ENCODE measurements around the gene ATXN7.

ATXN7 gene

GRCh38 chr3:63878394-63879060 is 14.9 kb downstream of the ATXN7 start:
- H3K4me1 Mint-ChIP-seq = peaks cover 65% of the 10 kb centered on the region

GRCh38 chr3:63880653-63881052 is 17.0 kb downstream of the ATXN7 start:
- no peaks in the 10 kb centered on the region for H3K27me3 Mint-ChIP-seq
- H3K9me3 Mint-ChIP-seq = no peaks in the 10 kb centered on the region
- peaks cover 59% of the 10 kb centered on the region for H3K4me1 Mint-ChIP-seq
- no peak for ATAC-seq
- no peak overlapping the region for H3K4me3 Mint-ChIP-seq
- H3K27ac Mint-ChIP-seq = peak overlapping the region; percentile 12
- peaks cover 12% of the 10 kb centered on the region for H3K36me3 Mint-ChIP-seq

More at GRCh38 chr3:63878394-63879060, 14.9 kb downstream of the ATXN7 start:
- H3K27ac Mint-ChIP-seq = peak overlapping the region; percentile 1
- H3K27me3 Mint-ChIP-seq = no peaks in the 10 kb centered on the region
- no peaks in the 10 kb centered on the region for H3K9me3 Mint-ChIP-seq
- H3K4me3 Mint-ChIP-seq = no peak overlapping the region
- ATAC-seq = no peak
- peaks cover 11% of the 10 kb centered on the region for H3K36me3 Mint-ChIP-seq

GRCh38 chr3:63886858-63887257 is 23.2 kb downstream of the ATXN7 start:
- Mint-ChIP-seq H3K9me3 (no peaks in the 10 kb centered on the region), H3K36me3 (peaks cover 13% of the 10 kb centered on the region), H3K4me3 (no peak overlapping the region), H3K27ac (no peak overlapping the region), H3K4me1 (peaks cover 22% of the 10 kb centered on the region), H3K27me3 (no peaks in the 10 kb centered on the region)
- no peak for ATAC-seq

GRCh38 chr3:63891518-63891917 is 27.9 kb downstream of the ATXN7 start:
- Mint-ChIP-seq H3K4me3 (no peak overlapping the region), H3K36me3 (peaks cover 16% of the 10 kb centered on the region), H3K27me3 (no peaks in the 10 kb centered on the region), H3K9me3 (no peaks in the 10 kb centered on the region), H3K27ac (no peak overlapping the region), H3K4me1 (peaks cover 45% of the 10 kb centered on the region)
- no peak for ATAC-seq

- H3K27ac Mint-ChIP-seq = no peak overlapping the region
- peaks cover 16% of the 10 kb centered on the region for H3K36me3 Mint-ChIP-seq
- no peak overlapping the region for H3K4me3 Mint-ChIP-seq
- no peaks in the 10 kb centered on the region for H3K27me3 Mint-ChIP-seq
- no peaks in the 10 kb centered on the region for H3K9me3 Mint-ChIP-seq
- peaks cover 46% of the 10 kb centered on the region for H3K4me1 Mint-ChIP-seq
- ATAC-seq = no peak
Observed at GRCh38 chr3:63892773-63893352, 29.2 kb downstream of the ATXN7 start.

- ATAC-seq = no peak
- no peaks in the 10 kb centered on the region for H3K27me3 Mint-ChIP-seq
- peak overlapping the region; percentile 28 for H3K27ac Mint-ChIP-seq
- no peak overlapping the region for H3K4me3 Mint-ChIP-seq
- H3K36me3 Mint-ChIP-seq = peaks cover 26% of the 10 kb centered on the region
- H3K4me1 Mint-ChIP-seq = peaks cover 46% of the 10 kb centered on the region
- H3K9me3 Mint-ChIP-seq = no peaks in the 10 kb centered on the region
Observed at GRCh38 chr3:63895422-63896189, 31.9 kb downstream of the ATXN7 start.

- no peak for ATAC-seq
Observed at GRCh38 chr3:63896332-63897030, 32.8 kb downstream of the ATXN7 start.

GRCh38 chr3:63900010-63900409 is 36.3 kb downstream of the ATXN7 start:
- H3K4me3 Mint-ChIP-seq = no peak overlapping the region
- H3K27ac Mint-ChIP-seq = no peak overlapping the region
- no peaks in the 10 kb centered on the region for H3K9me3 Mint-ChIP-seq
- ATAC-seq = no peak
- H3K27me3 Mint-ChIP-seq = no peaks in the 10 kb centered on the region
- peaks cover 37% of the 10 kb centered on the region for H3K36me3 Mint-ChIP-seq
- peaks cover 26% of the 10 kb centered on the region for H3K4me1 Mint-ChIP-seq

More at GRCh38 chr3:63896332-63897030, 32.8 kb downstream of the ATXN7 start:
- Mint-ChIP-seq H3K4me1 (peaks cover 46% of the 10 kb centered on the region), H3K9me3 (no peaks in the 10 kb centered on the region), H3K27ac (peak overlapping the region; percentile 61), H3K4me3 (no peak overlapping the region), H3K27me3 (no peaks in the 10 kb centered on the region), H3K36me3 (peaks cover 29% of the 10 kb centered on the region)

- Mint-ChIP-seq H3K36me3 (peaks cover 37% of the 10 kb centered on the region), H3K9me3 (no peaks in the 10 kb centered on the region), H3K4me3 (no peak overlapping the region), H3K27me3 (no peaks in the 10 kb centered on the region), H3K4me1 (peaks cover 23% of the 10 kb centered on the region), H3K27ac (no peak overlapping the region)
- no peak for ATAC-seq
Observed at GRCh38 chr3:63900459-63900858, 36.8 kb downstream of the ATXN7 start.

- peaks cover 32% of the 10 kb centered on the region for H3K4me1 Mint-ChIP-seq
- peaks cover 26% of the 10 kb centered on the region for H3K36me3 Mint-ChIP-seq
- no peak overlapping the region for H3K4me3 Mint-ChIP-seq
- no peaks in the 10 kb centered on the region for H3K27me3 Mint-ChIP-seq
- ATAC-seq = no peak
- H3K9me3 Mint-ChIP-seq = no peaks in the 10 kb centered on the region
- peak overlapping the region; percentile 36 for H3K27ac Mint-ChIP-seq
Observed at GRCh38 chr3:63905731-63906620, 42.3 kb downstream of the ATXN7 start.

- Mint-ChIP-seq H3K27ac (peak overlapping the region; percentile 26), H3K4me3 (no peak overlapping the region), H3K9me3 (no peaks in the 10 kb centered on the region), H3K27me3 (no peaks in the 10 kb centered on the region), H3K4me1 (peaks cover 32% of the 10 kb centered on the region), H3K36me3 (peaks cover 12% of the 10 kb centered on the region)
- no peak for ATAC-seq
Observed at GRCh38 chr3:63908081-63908736, 44.5 kb downstream of the ATXN7 start.

- Mint-ChIP-seq H3K4me1 (peaks cover 37% of the 10 kb centered on the region), H3K9me3 (no peaks in the 10 kb centered on the region), H3K4me3 (no peak overlapping the region), H3K27ac (peak overlapping the region; percentile 26), H3K27me3 (no peaks in the 10 kb centered on the region), H3K36me3 (peaks cover 11% of the 10 kb centered on the region)
- no peak for ATAC-seq
Observed at GRCh38 chr3:63908776-63909175, 45.1 kb downstream of the ATXN7 start.

GRCh38 chr3:63909431-63909830 is 45.8 kb downstream of the ATXN7 start:
- Mint-ChIP-seq H3K4me3 (no peak overlapping the region), H3K4me1 (peaks cover 37% of the 10 kb centered on the region), H3K27me3 (no peaks in the 10 kb centered on the region), H3K36me3 (peaks cover 6% of the 10 kb centered on the region), H3K27ac (no peak overlapping the region), H3K9me3 (no peaks in the 10 kb centered on the region)
- ATAC-seq = no peak

GRCh38 chr3:63910001-63910400 is 46.3 kb downstream of the ATXN7 start:
- Mint-ChIP-seq H3K27me3 (no peaks in the 10 kb centered on the region), H3K27ac (no peak overlapping the region), H3K36me3 (peaks cover under 1% of the 10 kb centered on the region), H3K4me3 (no peak overlapping the region), H3K4me1 (peaks cover 37% of the 10 kb centered on the region), H3K9me3 (no peaks in the 10 kb centered on the region)
- no peak for ATAC-seq

Data from stimulated activated memory B cell treated with anti-CD40 and anti-IgM and Interleukin-4, amounts not matched to agents 10 μg/mL and 1 μg/mL and 100 μg/mL, for 72 hours (primary cell).